Pancreas (tissue), 10 donors: ENCODE measurements around the gene RIC3. TPM values are rescaled to one million over a fixed set of nuclear protein-coding genes. Genes with fewer than 3 reads are reported as not detected.

ENCODE experiments used
- ATAC-seq, 4 donors: fragments of 200-7000 bp; cut with Tn5 transposase; one replicate each; pipeline versions ENCODE4 v1.8.0 to v1.9.1; 2020; ENCODE audit warnings: mild to moderate bottlenecking in 4 of 4, moderate library complexity in 4 of 4
- DNase-seq, 6 donors: peaks; one replicate each; pipeline ENCODE4 v3.0.0-alpha.2; 2020
- FAIRE-seq: peaks from 2 replicates; lab custom pipeline; 2012; peaks lifted over from hg19 to GRCh38; lab: Jason Lieb, UNC
- H3K27ac ChIP-seq, 4 donors: fragments of 200-600 bp; sonication (generic); 1 replicate in 3 of 4; 2 replicates in 1 of 4; pipeline versions ENCODE4 v1.5.0 to v1.8.0; 2020
- H3K27me3 ChIP-seq, 4 donors: fragments of 200-600 bp; one replicate each; pipeline ENCODE4 v1.8.0; 2021
- H3K36me3 ChIP-seq, 3 donors: fragments of 200-600 bp; sonication (generic) in 1 of 3; one replicate each; pipeline versions ENCODE4 v1.5.0 to v1.8.0; 2020 to 2021
- H3K4me1 ChIP-seq, 3 donors: fragments of 200-600 bp; one replicate each; pipeline ENCODE4 v1.8.0; 2021
- H3K4me3 ChIP-seq, 4 donors: fragments of 200-600 bp; sonication (generic) in 2 of 4; one replicate each; pipeline versions ENCODE4 v1.5.0 to v1.8.0; 2020 to 2021
- H3K9me3 ChIP-seq, 4 donors: fragments of 200-600 bp; one replicate each; pipeline ENCODE4 v1.8.0; 2021
- WGBS, 2 donors: extraction: QIAGEN DNeasy Blood & Tissue Kit; methylation state at CpG; one replicate each; pipeline ENCODE4 v1.1.7; 2013; 5-methylcytosine and 5-hydroxymethylcytosine counted together
- intact Hi-C, 3 donors: fragments of 100-400 bp; cut with DNase I; formaldehyde crosslinking; loops; one replicate each; pipeline versions ENCODE4 v1.11.1 to v1.14.2; 2022
- polyA plus RNA-seq, 2 donors: library from polyadenylated mRNA; stranded (reverse); fragments of 200-250 nt; gene quantifications; one replicate each; pipeline ENCODE4 v1.2.3, GENCODE V29; 2013
- total RNA-seq, 6 donors: library from RNA; stranded (reverse); fragmentation: NEBNext Ultra II Directional in 4 of 6; extraction: Animal tissue kit (Norgen Biotek cat#: 25700) in 4 of 6; gene quantifications; one replicate each; pipeline versions ENCODE4 v1.2.1 to v1.2.4, GENCODE V29; 2021 to 2023
- TF ChIP-seq, protein P1 (sequence below), 4 donors: fragments of 200-600 bp; sonication (generic) in 3 of 4; IDR thresholded peaks; one replicate each; pipeline versions ENCODE4 v1.5.0 to v1.8.0; 2021; ENCODE audit warnings: antibody characterized with exemption in 4 of 4
- donor health status: healthy with polysubstance abuse.
- donor health status: DM: no; HTN: no; CAD: no; lungs with moderate emphysema.
- donor health status: DM: no; HTN: no; CAD: no.
- donor health status: control.
- donor health status: control.
- donor health status: Bipolar disorder and iron deficiency.
- donor health status: DM: yes; HTN: yes; CAD: no.
- donor health status: DM: no; HTN: no; CAD: no.
- donor health status: DM: no; HTN: no; CAD: no.
- donor health status: DM: yes; HTN: yes; CAD: no.

Gene RIC3
- total and polyA plus RNA-seq, 8 donors: 11.3 to 49.9 (median 18.2) TPM

- 89 to 95% methylated on average over 4 of the region's 4 CpGs for WGBS, 2 donors
- intact Hi-C loops: no loop called here
- Histone ChIP-seq H3K4me1 (no peaks in the 10 kb centered on the region), H3K27ac (no peak overlapping the region), H3K9me3 (no peaks in the 10 kb centered on the region), H3K4me3 (no peak overlapping the region), H3K27me3 (no peaks in the 10 kb centered on the region), H3K36me3 (no peaks in the 10 kb centered on the region)
- FAIRE-seq (no peak), ATAC-seq (no peak), DNase-seq (no peak)
- TF ChIP-seq, protein P1, sequence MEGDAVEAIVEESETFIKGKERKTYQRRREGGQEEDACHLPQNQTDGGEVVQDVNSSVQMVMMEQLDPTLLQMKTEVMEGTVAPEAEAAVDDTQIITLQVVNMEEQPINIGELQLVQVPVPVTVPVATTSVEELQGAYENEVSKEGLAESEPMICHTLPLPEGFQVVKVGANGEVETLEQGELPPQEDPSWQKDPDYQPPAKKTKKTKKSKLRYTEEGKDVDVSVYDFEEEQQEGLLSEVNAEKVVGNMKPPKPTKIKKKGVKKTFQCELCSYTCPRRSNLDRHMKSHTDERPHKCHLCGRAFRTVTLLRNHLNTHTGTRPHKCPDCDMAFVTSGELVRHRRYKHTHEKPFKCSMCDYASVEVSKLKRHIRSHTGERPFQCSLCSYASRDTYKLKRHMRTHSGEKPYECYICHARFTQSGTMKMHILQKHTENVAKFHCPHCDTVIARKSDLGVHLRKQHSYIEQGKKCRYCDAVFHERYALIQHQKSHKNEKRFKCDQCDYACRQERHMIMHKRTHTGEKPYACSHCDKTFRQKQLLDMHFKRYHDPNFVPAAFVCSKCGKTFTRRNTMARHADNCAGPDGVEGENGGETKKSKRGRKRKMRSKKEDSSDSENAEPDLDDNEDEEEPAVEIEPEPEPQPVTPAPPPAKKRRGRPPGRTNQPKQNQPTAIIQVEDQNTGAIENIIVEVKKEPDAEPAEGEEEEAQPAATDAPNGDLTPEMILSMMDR (IDR thresholded peaks at IDR 0.05): no peak
Observed at GRCh38 chr11:8079111-8079675, 89.6 kb downstream of the RIC3 start.

- TF ChIP-seq, protein P1 (IDR thresholded peaks at IDR 0.05): no peak
- 53 to 59% methylated on average over 2 of the region's 2 CpGs for WGBS, 2 donors
- H3K27me3 ChIP-seq: no peaks in the 10 kb centered on the region
- intact Hi-C loops: no loop called here
- DNase-seq (no peak), FAIRE-seq (no peak), ATAC-seq (no peak)
- H3K36me3 ChIP-seq: no peaks in the 10 kb centered on the region
- H3K27ac ChIP-seq: no peak overlapping the region
- H3K4me1 ChIP-seq: no peaks in the 10 kb centered on the region
- H3K4me3 ChIP-seq: no peak overlapping the region
- H3K9me3 ChIP-seq: no peaks in the 10 kb centered on the region
Observed at GRCh38 chr11:8075119-8075726, 93.6 kb downstream of the RIC3 start.

- no peak for FAIRE-seq
- Histone ChIP-seq H3K36me3 (no peaks in the 10 kb centered on the region), H3K4me3 (no peak overlapping the region), H3K27me3 (no peaks in the 10 kb centered on the region), H3K27ac (no peak overlapping the region), H3K9me3 (no peaks in the 10 kb centered on the region), H3K4me1 (no peaks in the 10 kb centered on the region)
- intact Hi-C loops: no loop called here
- ATAC-seq: no peak
- TF ChIP-seq, protein P1 (IDR thresholded peaks at IDR 0.05): no peak
- 54 to 68% methylated on average over 18 of the region's 18 CpGs for WGBS, 2 donors
- peak in 2 of 6 donors; percentile 8 to 39 for DNase-seq
Observed at GRCh38 chr11:8071616-8072581, 96.9 kb downstream of the RIC3 start.

- ATAC-seq: peak in 3 of 4 donors; percentile 50 to 59 (median 55)
- FAIRE-seq: no peak
- DNase-seq: peak in 1 of 6 donors; percentile 27
- H3K4me1 ChIP-seq: no peaks in the 10 kb centered on the region
- no peaks in the 10 kb centered on the region for H3K36me3 ChIP-seq
- H3K27ac ChIP-seq: no peak overlapping the region
- no peaks in the 10 kb centered on the region for H3K9me3 ChIP-seq
- intact Hi-C loops: no loop called here
- WGBS, 2 donors: 39 to 51% methylated on average over 3 of the region's 3 CpGs
- TF ChIP-seq, protein P1 (IDR thresholded peaks at IDR 0.05): no peak
- no peaks in the 10 kb centered on the region for H3K27me3 ChIP-seq
- H3K4me3 ChIP-seq: no peak overlapping the region
Observed at GRCh38 chr11:8070417-8071115, 98.3 kb downstream of the RIC3 start.
